Peyer's patch (tissue), 4 donors: Measurements from ENCODE around the gene RND1.

ENCODE experiments used
- CTCF ChIP-seq, 6 experiments: fragments of 450-650 bp in 4 of 6; fragments of 200-600 bp in 2 of 6; sonication (generic) in 1 of 6; IDR thresholded peaks; one replicate each; pipeline ENCODE4 v1.5.1; 2017 to 2019; ENCODE audit warnings: antibody characterized with exemption in 6 of 6, mild to moderate bottlenecking in 3 of 6, moderate library complexity in 1 of 6
- POLR2A ChIP-seq, 2 donors: fragments of 450-650 bp; IDR thresholded peaks; one replicate each; pipeline ENCODE4 v1.5.1; 2017; ENCODE audit warnings: antibody characterized with exemption in 2 of 2, mild to moderate bottlenecking in 2 of 2, moderate library complexity in 2 of 2

DNA sequence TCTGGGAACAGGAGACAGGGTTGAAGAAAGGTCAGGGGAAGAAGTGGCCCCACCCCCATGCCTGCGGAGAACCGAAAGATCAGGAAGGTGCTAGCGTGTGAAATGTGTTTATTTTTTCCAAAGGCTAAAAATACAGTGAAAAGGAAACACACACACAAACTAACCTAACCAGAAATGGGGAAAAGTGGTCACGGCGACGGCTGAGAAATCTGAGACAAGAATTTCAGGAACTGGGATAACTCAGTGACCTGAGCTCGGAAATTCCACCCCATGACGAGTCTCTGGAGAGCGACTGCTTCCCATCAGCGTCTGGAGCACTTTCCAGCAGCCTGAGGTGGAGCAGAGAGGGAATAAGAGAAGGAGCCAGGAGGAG, 16.6 kb upstream of the RND1 start:
- no peak for TF ChIP-seq CTCF (IDR thresholded peaks at IDR 0.05)
- TF ChIP-seq POLR2A (IDR thresholded peaks at IDR 0.05) = no peak
